ENCODE measurements around the gene AAK1. TPM values are rescaled to one million over a fixed set of nuclear protein-coding genes. Genes with fewer than 3 reads are reported as not detected.
A peak's percentile ranks its signal among the peaks of the same experiment; 100 is the strongest.

AAK1 gene
- total RNA-seq, 2 donors from 2014 or later = 44.6 to 60.0 TPM

- no peaks in the 10 kb centered on the region for H3K9me3 ChIP-seq
- ATAC-seq = peak; percentile 29
- peaks cover 38% of the 10 kb centered on the region for H3K4me1 ChIP-seq
- intact Hi-C loops (cut with DNase I) = no loop called here
- peak; percentile 42 to 60 (median 56) for DNase-seq
- WGBS, 2 donors = 61 to 80% methylated on average over 1 to 3 of the region's 3 CpGs
- TF ChIP-seq, protein P1, sequence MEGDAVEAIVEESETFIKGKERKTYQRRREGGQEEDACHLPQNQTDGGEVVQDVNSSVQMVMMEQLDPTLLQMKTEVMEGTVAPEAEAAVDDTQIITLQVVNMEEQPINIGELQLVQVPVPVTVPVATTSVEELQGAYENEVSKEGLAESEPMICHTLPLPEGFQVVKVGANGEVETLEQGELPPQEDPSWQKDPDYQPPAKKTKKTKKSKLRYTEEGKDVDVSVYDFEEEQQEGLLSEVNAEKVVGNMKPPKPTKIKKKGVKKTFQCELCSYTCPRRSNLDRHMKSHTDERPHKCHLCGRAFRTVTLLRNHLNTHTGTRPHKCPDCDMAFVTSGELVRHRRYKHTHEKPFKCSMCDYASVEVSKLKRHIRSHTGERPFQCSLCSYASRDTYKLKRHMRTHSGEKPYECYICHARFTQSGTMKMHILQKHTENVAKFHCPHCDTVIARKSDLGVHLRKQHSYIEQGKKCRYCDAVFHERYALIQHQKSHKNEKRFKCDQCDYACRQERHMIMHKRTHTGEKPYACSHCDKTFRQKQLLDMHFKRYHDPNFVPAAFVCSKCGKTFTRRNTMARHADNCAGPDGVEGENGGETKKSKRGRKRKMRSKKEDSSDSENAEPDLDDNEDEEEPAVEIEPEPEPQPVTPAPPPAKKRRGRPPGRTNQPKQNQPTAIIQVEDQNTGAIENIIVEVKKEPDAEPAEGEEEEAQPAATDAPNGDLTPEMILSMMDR (IDR thresholded peaks at IDR 0.05) = peak; percentile 38 to 60 (median 51)
- no peak for TF ChIP-seq POLR2A (IDR thresholded peaks at IDR 0.05)
- H3K36me3 ChIP-seq (replicated peaks in 1 of 2; ENCODE audit: insufficient read depth in 1 of 2, low read depth in 2 of 2) = no peaks in the 10 kb centered on the region
- H3K27ac ChIP-seq = peak overlapping the region in 1 of 4 donors; percentile 20
- H3K4me3 ChIP-seq = no peak overlapping the region
- no peaks in the 10 kb centered on the region for H3K27me3 ChIP-seq
Observed at GRCh38 chr2:69565431-69565839, 78.1 kb downstream of the AAK1 start.

- no peak for DNase-seq
- intact Hi-C loops (cut with DNase I) = loop anchor here (5.0 kb wide), 1 partner anchor 148 kb away; no protein-coding TSS in a partner anchor
- Histone ChIP-seq H3K4me3 (no peak overlapping the region), H3K27me3 (no peaks in the 10 kb centered on the region), H3K36me3 (replicated peaks in 1 of 2; ENCODE audit: insufficient read depth in 1 of 2, low read depth in 2 of 2) (no peaks in the 10 kb centered on the region), H3K27ac (no peak overlapping the region), H3K4me1 (peaks cover 36% of the 10 kb centered on the region), H3K9me3 (no peaks in the 10 kb centered on the region)
- no peak for TF ChIP-seq POLR2A (IDR thresholded peaks at IDR 0.05)
- TF ChIP-seq, protein P1 (IDR thresholded peaks at IDR 0.05) = no peak
- 57 to 69% methylated on average over 3 of the region's 3 CpGs for WGBS, 2 donors
- ATAC-seq = no peak
Observed at GRCh38 chr2:69564604-69565003, 78.9 kb downstream of the AAK1 start.

- Histone ChIP-seq H3K4me3 (no peak overlapping the region), H3K27me3 (no peaks in the 10 kb centered on the region), H3K36me3 (replicated peaks in 1 of 2; ENCODE audit: insufficient read depth in 1 of 2, low read depth in 2 of 2) (no peaks in the 10 kb centered on the region), H3K4me1 (peaks cover 36% of the 10 kb centered on the region), H3K27ac (no peak overlapping the region), H3K9me3 (no peaks in the 10 kb centered on the region)
- 89 to 94% methylated on average over 2 of the region's 2 CpGs for WGBS, 2 donors
- TF ChIP-seq, protein P1 (IDR thresholded peaks at IDR 0.05) = no peak
- no peak for TF ChIP-seq POLR2A (IDR thresholded peaks at IDR 0.05)
- DNase-seq = no peak
- no peak for ATAC-seq
- intact Hi-C loops (cut with DNase I) = loop anchor here (5.0 kb wide), 1 partner anchor 149 kb away; no protein-coding TSS in a partner anchor
Observed at GRCh38 chr2:69563021-69563420, 80.5 kb downstream of the AAK1 start.

GRCh38 chr2:69561101-69561500 is 82.4 kb downstream of the AAK1 start:
- H3K4me1 ChIP-seq = peaks cover 31% of the 10 kb centered on the region
- H3K4me3 ChIP-seq = no peak overlapping the region
- no peak for ATAC-seq
- TF ChIP-seq, protein P1 (IDR thresholded peaks at IDR 0.05) = no peak
- no peak for TF ChIP-seq POLR2A (IDR thresholded peaks at IDR 0.05)
- WGBS, 2 donors = 41 to 67% methylated on average over 3 of the region's 3 CpGs
- DNase-seq = no peak
- intact Hi-C loops (cut with DNase I) = loop anchor here (5.0 kb wide), 1 partner anchor 151 kb away; no protein-coding TSS in a partner anchor
- no peaks in the 10 kb centered on the region for H3K36me3 ChIP-seq (replicated peaks in 1 of 2; ENCODE audit: insufficient read depth in 1 of 2, low read depth in 2 of 2)
- H3K9me3 ChIP-seq = no peaks in the 10 kb centered on the region
- H3K27me3 ChIP-seq = no peaks in the 10 kb centered on the region
- H3K27ac ChIP-seq = no peak overlapping the region

GRCh38 chr2:69560147-69560482 is 83.4 kb downstream of the AAK1 start:
- Histone ChIP-seq H3K27me3 (no peaks in the 10 kb centered on the region), H3K36me3 (replicated peaks in 1 of 2; ENCODE audit: insufficient read depth in 1 of 2, low read depth in 2 of 2) (no peaks in the 10 kb centered on the region), H3K9me3 (no peaks in the 10 kb centered on the region), H3K4me3 (no peak overlapping the region), H3K4me1 (peaks cover 21% of the 10 kb centered on the region), H3K27ac (no peak overlapping the region)
- intact Hi-C loops (cut with DNase I) = loop anchor here (5.0 kb wide), 1 partner anchor 152 kb away; no protein-coding TSS in a partner anchor
- DNase-seq = no peak
- no peak for ATAC-seq
- 79 to 87% methylated on average over 4 of the region's 4 CpGs for WGBS, 2 donors
- no peak for TF ChIP-seq POLR2A (IDR thresholded peaks at IDR 0.05)
- TF ChIP-seq, protein P1 (IDR thresholded peaks at IDR 0.05) = no peak

Data from body of pancreas (tissue), 4 donors.